Astrocyte (in vitro differentiated cells and primary cell): ENCODE measurements around the gene ADGRG4. TPM values are rescaled to one million over a fixed set of nuclear protein-coding genes. Genes with fewer than 3 reads are reported as not detected.

ENCODE experiments used
- DNase-seq: peaks from one replicate; pipeline ENCODE4 v3.0.0-alpha.2; 2010; ENCODE audit warnings: low read depth
- FAIRE-seq: peaks from 2 replicates; lab custom pipeline; 2011; peaks lifted over from hg19 to GRCh38; lab: Jason Lieb, UNC
- H2AFZ ChIP-seq: 2 replicates; pipeline ENCODE4 v1.6.0; 2012; ENCODE audit warnings: low read depth, low read length, inconsistent platforms
- H3K27ac ChIP-seq: 2 replicates; pipeline ENCODE4 v1.5.1; 2011; ENCODE audit warnings: low read depth, low read length, inconsistent platforms
- H3K27me3 ChIP-seq: 2 replicates; pipeline ENCODE4 v1.6.0; 2011; ENCODE audit warnings: low read length, inconsistent platforms; ENCODE audit not compliant: insufficient read depth
- H3K36me3 ChIP-seq: 2 replicates; pipeline ENCODE4 v1.5.1; 2011; ENCODE audit warnings: low read length, inconsistent platforms; ENCODE audit not compliant: insufficient read depth
- H3K4me1 ChIP-seq: 2 replicates; pipeline ENCODE4 v1.5.1; 2011; ENCODE audit warnings: low read length, inconsistent platforms; ENCODE audit not compliant: insufficient read depth
- H3K4me2 ChIP-seq: 2 replicates; pipeline ENCODE4 v1.6.0; 2012; ENCODE audit warnings: low read length, inconsistent platforms
- H3K4me3 ChIP-seq: 2 replicates; pipeline ENCODE4 v1.5.1; 2011; ENCODE audit warnings: low read depth, mild to moderate bottlenecking, low read length, inconsistent platforms; ENCODE audit not compliant: insufficient read depth
- H3K79me2 ChIP-seq: 2 replicates; pipeline ENCODE4 v1.6.0; 2012; ENCODE audit warnings: mild to moderate bottlenecking, low read length, inconsistent platforms; ENCODE audit not compliant: insufficient read depth
- H3K9ac ChIP-seq: 2 replicates; pipeline ENCODE4 v1.6.0; 2012; ENCODE audit warnings: mild to moderate bottlenecking, low read length, inconsistent platforms
- H3K9me3 ChIP-seq: 2 replicates; pipeline ENCODE4 v1.5.1; 2012; ENCODE audit warnings: low read depth, mild to moderate bottlenecking, low read length, inconsistent platforms; ENCODE audit not compliant: insufficient read depth
- H4K20me1 ChIP-seq: 2 replicates; pipeline ENCODE4 v1.6.0; 2012; ENCODE audit warnings: low read length, inconsistent platforms; ENCODE audit not compliant: insufficient read depth
- H3K27ac Mint-ChIP-seq: one replicate; pipeline ENCODE4 v1.8.0; 2021; ENCODE audit warnings: mild to moderate bottlenecking, mixed read lengths; ENCODE audit not compliant: unreplicated experiment
- H3K27me3 Mint-ChIP-seq: one replicate; pipeline ENCODE4 v1.8.0; 2021; ENCODE audit warnings: low read depth, mixed read lengths; ENCODE audit not compliant: unreplicated experiment
- H3K36me3 Mint-ChIP-seq: one replicate; pipeline ENCODE4 v1.8.0; 2021; ENCODE audit warnings: low read depth, mixed read lengths; ENCODE audit not compliant: unreplicated experiment
- H3K4me1 Mint-ChIP-seq: one replicate; pipeline ENCODE4 v1.8.0; 2021; ENCODE audit warnings: low read depth, mixed read lengths; ENCODE audit not compliant: unreplicated experiment
- H3K4me3 Mint-ChIP-seq: one replicate; pipeline ENCODE4 v1.8.0; 2021; ENCODE audit warnings: mild to moderate bottlenecking, moderate library complexity, mixed read lengths; ENCODE audit not compliant: unreplicated experiment
- H3K9me3 Mint-ChIP-seq: one replicate; pipeline ENCODE4 v1.8.0; 2021; ENCODE audit warnings: mild to moderate bottlenecking, mixed read lengths; ENCODE audit not compliant: unreplicated experiment
- CTCF ChIP-seq: IDR thresholded peaks from 2 replicates; pipeline ENCODE4 v1.5.1; 2011; ENCODE audit warnings: low read depth, mild to moderate bottlenecking, inconsistent platforms, low read length, moderate library complexity; ENCODE audit not compliant: insufficient read depth
- EZH2 ChIP-seq: IDR thresholded peaks from 2 replicates; pipeline ENCODE4 v1.6.1; 2012; ENCODE audit warnings: mild to moderate bottlenecking, low read length, inconsistent platforms; ENCODE audit not compliant: insufficient read depth
- total RNA-seq: library from RNA; stranded (reverse); gene quantifications from 2 replicates; pipeline ENCODE4 v1.2.1, GENCODE V29; 2021

Gene ADGRG4
- total RNA-seq, 1 donor from 2014 or later = 0.14 TPM

DNA sequence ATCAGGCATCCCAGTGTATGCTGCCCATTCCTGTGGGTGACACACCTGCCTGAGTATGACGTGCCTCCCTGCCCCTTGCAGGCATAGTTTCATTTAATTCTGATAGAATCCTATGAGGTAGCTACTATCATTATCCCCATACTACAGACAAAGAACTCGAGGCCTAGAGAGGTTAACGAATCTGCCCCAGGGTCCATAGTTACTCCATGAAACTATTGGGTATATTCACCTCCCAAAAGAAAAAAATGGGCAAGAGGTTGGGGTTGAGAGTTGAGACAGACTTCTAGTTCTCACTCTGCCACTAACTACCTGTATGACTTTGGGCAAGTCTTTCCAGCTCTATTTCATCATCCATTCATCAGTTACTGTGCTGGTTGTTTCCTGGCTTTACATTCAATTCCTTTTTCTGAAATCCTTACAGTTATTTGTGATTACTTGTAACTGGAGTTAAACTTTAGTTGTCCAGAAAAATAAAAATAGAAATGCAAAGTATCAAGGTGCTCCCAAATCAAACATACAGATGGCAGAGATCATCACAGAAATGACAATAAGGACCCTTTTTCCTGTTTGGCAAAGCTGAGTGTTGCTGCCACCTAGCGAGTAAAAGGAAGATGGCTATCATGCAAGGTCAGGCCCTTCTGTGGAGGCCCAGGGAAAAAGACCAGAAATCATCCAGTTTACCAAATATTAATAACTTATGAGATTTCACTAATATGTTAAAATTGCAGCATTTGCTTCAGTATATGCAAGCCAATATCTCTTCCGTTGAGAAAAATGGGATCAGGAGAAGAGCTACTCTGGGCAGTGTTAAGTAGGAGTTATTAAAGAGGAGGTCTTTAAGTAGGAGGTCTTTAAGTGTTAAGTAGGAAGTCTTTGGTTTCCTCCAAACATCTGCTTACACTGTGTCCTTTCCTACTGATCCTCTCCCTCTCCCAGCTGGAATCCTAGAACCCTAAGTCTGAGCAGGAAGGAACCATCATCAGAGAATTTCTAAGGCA, 32.4 kb upstream of the ADGRG4 start:
- no peaks in the 10 kb centered on the region for H3K27me3 Mint-ChIP-seq

GRCh38 chrX:136269921-136270320, 30.8 kb upstream of the ADGRG4 start:
- H3K27ac Mint-ChIP-seq = no peak overlapping the region
- no peaks in the 10 kb centered on the region for H3K36me3 ChIP-seq
- DNase-seq (no peak), FAIRE-seq (peak; percentile 13)
- H3K27me3 ChIP-seq = no peaks in the 10 kb centered on the region
- H3K79me2 ChIP-seq = no peaks in the 10 kb centered on the region
- peaks cover 3% of the 10 kb centered on the region for H3K4me1 Mint-ChIP-seq
- no peak overlapping the region for H3K9ac ChIP-seq
- no peaks in the 10 kb centered on the region for H3K36me3 Mint-ChIP-seq
- H4K20me1 ChIP-seq = no peaks in the 10 kb centered on the region
- H3K4me1 ChIP-seq = no peaks in the 10 kb centered on the region
- no peak overlapping the region for H3K4me2 ChIP-seq
- H3K9me3 Mint-ChIP-seq = no peaks in the 10 kb centered on the region
- no peak overlapping the region for H3K27ac ChIP-seq
- no peak overlapping the region for H2AFZ ChIP-seq
- no peaks in the 10 kb centered on the region for H3K27me3 Mint-ChIP-seq
- H3K4me3 ChIP-seq = no peak overlapping the region
- H3K9me3 ChIP-seq = no peaks in the 10 kb centered on the region
- no peak overlapping the region for H3K4me3 Mint-ChIP-seq
- TF ChIP-seq EZH2 = no peak
- no peak for TF ChIP-seq CTCF

More for the DNA sequence above, 32.4 kb upstream of the ADGRG4 start:
- TF ChIP-seq CTCF (peak; percentile 61), EZH2 (no peak)
- H3K4me1 ChIP-seq = no peaks in the 10 kb centered on the region
- H3K4me3 ChIP-seq = no peak overlapping the region
- H3K36me3 ChIP-seq = no peaks in the 10 kb centered on the region
- Mint-ChIP-seq H3K36me3 (no peaks in the 10 kb centered on the region), H3K4me3 (no peak overlapping the region), H3K27ac (no peak overlapping the region), H3K9me3 (no peaks in the 10 kb centered on the region), H3K4me1 (peaks cover under 1% of the 10 kb centered on the region)
- no peak overlapping the region for H3K27ac ChIP-seq
- no peak overlapping the region for H2AFZ ChIP-seq
- H3K79me2 ChIP-seq = no peaks in the 10 kb centered on the region
- no peak overlapping the region for H3K9ac ChIP-seq
- H3K27me3 ChIP-seq = no peaks in the 10 kb centered on the region
- peak; percentile 92 for FAIRE-seq
- no peak overlapping the region for H3K4me2 ChIP-seq
- H3K9me3 ChIP-seq = no peaks in the 10 kb centered on the region
- DNase-seq = no peak
- H4K20me1 ChIP-seq = no peaks in the 10 kb centered on the region

- DNase-seq = no peak
- Histone ChIP-seq H3K9ac (no peak overlapping the region), H3K4me2 (no peak overlapping the region), H3K4me1 (no peaks in the 10 kb centered on the region), H3K9me3 (no peaks in the 10 kb centered on the region), H3K36me3 (no peaks in the 10 kb centered on the region), H4K20me1 (no peaks in the 10 kb centered on the region), H3K27ac (no peak overlapping the region), H2AFZ (no peak overlapping the region), H3K27me3 (no peaks in the 10 kb centered on the region), H3K4me3 (no peak overlapping the region), H3K79me2 (no peaks in the 10 kb centered on the region)
- Mint-ChIP-seq H3K27ac (no peak overlapping the region), H3K4me3 (no peak overlapping the region), H3K4me1 (peaks cover 3% of the 10 kb centered on the region), H3K9me3 (no peaks in the 10 kb centered on the region), H3K27me3 (no peaks in the 10 kb centered on the region), H3K36me3 (no peaks in the 10 kb centered on the region)
- FAIRE-seq = no peak
- no peak for TF ChIP-seq CTCF
- no peak for TF ChIP-seq EZH2
Measured at GRCh38 chrX:136271300-136271699, 29.5 kb upstream of the ADGRG4 start.
